Ovary (tissue), 3 donors: ENCODE results near the gene INTS2.

Source experiments
- CTCF ChIP-seq, 3 donors: fragments of 450-650 bp in 2 of 3; fragments of 200-600 bp in 1 of 3; IDR thresholded peaks; one replicate each; pipeline versions ENCODE4 v1.5.1 to v1.8.0; 2016 to 2022; ENCODE audit warnings: antibody characterized with exemption in 3 of 3, mild to moderate bottlenecking in 1 of 3
- POLR2A ChIP-seq: fragments of 450-650 bp; IDR thresholded peaks from one replicate; pipeline ENCODE4 v1.6.1; 2017; ENCODE audit warnings: antibody characterized with exemption, mild to moderate bottlenecking, moderate library complexity
- donor health status: DM: no; HTN: no; CAD: no.

- TF ChIP-seq POLR2A (peak; percentile 87), CTCF (IDR thresholded peaks at IDR 0.05) (no peak)
These were observed at the start of gene INTS2 for GRCh38 chr17:61927208-61928100.
